ENCODE data around the gene ATP1B4. TPM values are rescaled to one million over a fixed set of nuclear protein-coding genes. Genes with fewer than 3 reads are reported as not detected.

The ATP1B4 gene
- total and polyA plus RNA-seq, 10 of the 15 experiments (the other 5 are each of a cell fraction or from before 2014, with no cell fraction given), result not detected

DNA sequence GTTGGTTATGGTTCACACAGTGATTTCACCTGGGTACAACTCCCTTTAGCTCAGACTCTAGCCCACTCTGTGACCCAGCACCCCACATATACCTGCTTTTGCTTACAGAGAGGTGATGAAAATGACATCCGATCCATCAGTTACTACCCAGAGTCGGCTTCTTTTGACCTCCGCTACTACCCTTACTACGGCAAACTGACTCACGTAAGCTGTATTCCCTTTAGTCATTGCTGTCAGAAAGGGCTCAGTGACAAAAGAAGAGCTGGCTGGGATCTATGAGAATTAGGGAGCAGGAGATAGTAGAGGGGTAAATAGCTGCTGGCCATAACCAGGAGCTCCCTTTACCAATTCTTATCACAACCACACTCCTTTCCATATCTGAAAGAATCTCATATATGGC, 16.7 kb downstream of the ATP1B4 start:
- CTCF ChIA-PET, result no interaction called here
- SMC1A ChIA-PET (ENCODE audit: uncharacterized antibody, unreplicated experiment), result no interaction called here
- RAD21 ChIA-PET (ENCODE audit: unreplicated experiment), result no interaction called here
- no peaks in the 10 kb centered on the region for H4K20me1 ChIP-seq (ENCODE audit: control insufficient read depth, insufficient read depth)
- H3K27me3 ChIP-seq (replicated peaks in 1 of 2; ENCODE audit: control insufficient read depth in 2 of 2, insufficient read depth in 2 of 2, low read length in 1 of 2), result no peaks in the 10 kb centered on the region; a peak in 1 of 4 replicates
- in situ Hi-C loops (cut with MboI), result no loop called here
- POLR2A ChIA-PET, result no interaction called here
- H3K4me3 ChIP-seq, result no peak overlapping the region
- 75% methylated on average over 5 of the region's 5 CpGs for WGBS (ENCODE audit: insufficient coverage, insufficient replicate concordance, low lambda C conversion rate, missing lambda C conversion rate)
- H3K9ac ChIP-seq (ENCODE audit: control insufficient read depth, insufficient read depth, low read length), result no peak overlapping the region
- H3K4me2 ChIP-seq (ENCODE audit: control insufficient read depth, insufficient read depth), result no peak overlapping the region
- FAIRE-seq, result no peak
- H2AFZ ChIP-seq (ENCODE audit: control insufficient read depth, low read depth, low read length), result no peak overlapping the region
- TF ChIP-seq, protein P1, sequence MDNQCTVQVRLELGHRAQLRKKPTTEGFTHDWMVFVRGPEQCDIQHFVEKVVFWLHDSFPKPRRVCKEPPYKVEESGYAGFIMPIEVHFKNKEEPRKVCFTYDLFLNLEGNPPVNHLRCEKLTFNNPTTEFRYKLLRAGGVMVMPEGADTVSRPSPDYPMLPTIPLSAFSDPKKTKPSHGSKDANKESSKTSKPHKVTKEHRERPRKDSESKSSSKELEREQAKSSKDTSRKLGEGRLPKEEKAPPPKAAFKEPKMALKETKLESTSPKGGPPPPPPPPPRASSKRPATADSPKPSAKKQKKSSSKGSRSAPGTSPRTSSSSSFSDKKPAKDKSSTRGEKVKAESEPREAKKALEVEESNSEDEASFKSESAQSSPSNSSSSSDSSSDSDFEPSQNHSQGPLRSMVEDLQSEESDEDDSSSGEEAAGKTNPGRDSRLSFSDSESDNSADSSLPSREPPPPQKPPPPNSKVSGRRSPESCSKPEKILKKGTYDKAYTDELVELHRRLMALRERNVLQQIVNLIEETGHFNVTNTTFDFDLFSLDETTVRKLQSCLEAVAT (IDR thresholded peaks at IDR 0.05), result no peak
- TF ChIP-seq NR2F1 (conservative IDR thresholded peaks at IDR 0.05) (no peak), TCF7 (IDR thresholded peaks at IDR 0.05; ENCODE audit: borderline replicate concordance) (no peak), ZNF274 (IDR thresholded peaks at IDR 0.05; ENCODE audit: insufficient read depth, insufficient read length) (no peak), POLR2AphosphoS5 (IDR thresholded peaks at IDR 0.05; ENCODE audit: low read length) (no peak), FOXM1 (IDR thresholded peaks at IDR 0.05; ENCODE audit: low read depth, low read length) (no peak), CBFB (IDR thresholded peaks at IDR 0.05; ENCODE audit: low read depth) (no peak), RCOR1 (conservative IDR thresholded peaks at IDR 0.05; ENCODE audit: low read depth, low read length) (no peak), SP1 (IDR thresholded peaks at IDR 0.05; ENCODE audit: low read depth, low read length) (no peak), RFX5 (IDR thresholded peaks at IDR 0.05; ENCODE audit: low read depth, low read length) (no peak), GABPA (IDR thresholded peaks at IDR 0.05; ENCODE audit: low read depth) (no peak), SIN3A (IDR thresholded peaks at IDR 0.05; ENCODE audit: low read depth, low read length) (no peak), SMC3 (IDR thresholded peaks at IDR 0.05; ENCODE audit: borderline replicate concordance, low read length) (no peak), MYB (IDR thresholded peaks at IDR 0.05; ENCODE audit: borderline replicate concordance, low read depth, low read length) (no peak), ZZZ3 (IDR thresholded peaks at IDR 0.05; ENCODE audit: control insufficient read depth, insufficient read length, low read depth) (no peak), RB1 (IDR thresholded peaks at IDR 0.05; ENCODE audit: borderline replicate concordance) (no peak), ETV6 (conservative IDR thresholded peaks at IDR 0.05 in 1 of 2, IDR thresholded peaks at IDR 0.05 in 1 of 2; ENCODE audit: borderline replicate concordance in 1 of 2, low read depth in 1 of 2) (no peak), CREB1 (IDR thresholded peaks at IDR 0.05; ENCODE audit: low read depth) (no peak)
- TF ChIP-seq, protein P2, sequence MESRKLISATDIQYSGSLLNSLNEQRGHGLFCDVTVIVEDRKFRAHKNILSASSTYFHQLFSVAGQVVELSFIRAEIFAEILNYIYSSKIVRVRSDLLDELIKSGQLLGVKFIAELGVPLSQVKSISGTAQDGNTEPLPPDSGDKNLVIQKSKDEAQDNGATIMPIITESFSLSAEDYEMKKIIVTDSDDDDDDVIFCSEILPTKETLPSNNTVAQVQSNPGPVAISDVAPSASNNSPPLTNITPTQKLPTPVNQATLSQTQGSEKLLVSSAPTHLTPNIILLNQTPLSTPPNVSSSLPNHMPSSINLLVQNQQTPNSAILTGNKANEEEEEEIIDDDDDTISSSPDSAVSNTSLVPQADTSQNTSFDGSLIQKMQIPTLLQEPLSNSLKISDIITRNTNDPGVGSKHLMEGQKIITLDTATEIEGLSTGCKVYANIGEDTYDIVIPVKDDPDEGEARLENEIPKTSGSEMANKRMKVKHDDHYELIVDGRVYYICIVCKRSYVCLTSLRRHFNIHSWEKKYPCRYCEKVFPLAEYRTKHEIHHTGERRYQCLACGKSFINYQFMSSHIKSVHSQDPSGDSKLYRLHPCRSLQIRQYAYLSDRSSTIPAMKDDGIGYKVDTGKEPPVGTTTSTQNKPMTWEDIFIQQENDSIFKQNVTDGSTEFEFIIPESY (IDR thresholded peaks at IDR 0.05), result no peak
- TF ChIP-seq, protein P3, sequence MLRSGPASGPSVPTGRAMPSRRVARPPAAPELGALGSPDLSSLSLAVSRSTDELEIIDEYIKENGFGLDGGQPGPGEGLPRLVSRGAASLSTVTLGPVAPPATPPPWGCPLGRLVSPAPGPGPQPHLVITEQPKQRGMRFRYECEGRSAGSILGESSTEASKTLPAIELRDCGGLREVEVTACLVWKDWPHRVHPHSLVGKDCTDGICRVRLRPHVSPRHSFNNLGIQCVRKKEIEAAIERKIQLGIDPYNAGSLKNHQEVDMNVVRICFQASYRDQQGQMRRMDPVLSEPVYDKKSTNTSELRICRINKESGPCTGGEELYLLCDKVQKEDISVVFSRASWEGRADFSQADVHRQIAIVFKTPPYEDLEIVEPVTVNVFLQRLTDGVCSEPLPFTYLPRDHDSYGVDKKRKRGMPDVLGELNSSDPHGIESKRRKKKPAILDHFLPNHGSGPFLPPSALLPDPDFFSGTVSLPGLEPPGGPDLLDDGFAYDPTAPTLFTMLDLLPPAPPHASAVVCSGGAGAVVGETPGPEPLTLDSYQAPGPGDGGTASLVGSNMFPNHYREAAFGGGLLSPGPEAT (IDR thresholded peaks at IDR 0.05; ENCODE audit: low read depth), result no peak
- no peaks in the 10 kb centered on the region for H3K4me1 ChIP-seq (ENCODE audit: control insufficient read depth, insufficient read depth, low read length)
- H3K36me3 ChIP-seq (ENCODE audit: control insufficient read depth in 2 of 2, insufficient read depth in 2 of 2, low read length in 1 of 2), result no peaks in the 10 kb centered on the region
- ATAC-seq, result no peak
- DNase-seq (ENCODE audit: low read depth, low spot score), result no peak
- H3K27ac ChIP-seq (ENCODE audit: control insufficient read depth, insufficient read depth), result no peak overlapping the region
- BruUV-seq (replicated peaks), result no TSS peak
- no peaks in the 10 kb centered on the region for H3K9me3 ChIP-seq (replicated peaks; ENCODE audit: control insufficient read depth, insufficient read depth, low read length)
- intact Hi-C loops (cut with micrococcal nuclease; ENCODE audit: unreplicated experiment), result no loop called here
- H3K79me2 ChIP-seq (ENCODE audit: control insufficient read depth, insufficient read depth, low read length), result no peaks in the 10 kb centered on the region
